Esophagus muscularis mucosa (tissue), 4 donors: Measurements from ENCODE around the gene MOB2. TPM values are rescaled to one million over a fixed set of nuclear protein-coding genes. Genes with fewer than 3 reads are reported as not detected.
"Not testable (repeated sequence)": the region's sequence is repeated elsewhere in the genome, so short reads cannot be mapped to it uniquely, and the experiment has no call there.

Experiments
- DNase-seq: peaks from one replicate; pipeline ENCODE4 v3.0.0-alpha.2; 2017; ENCODE audit errors: extremely low spot score
- H3K27ac ChIP-seq, 4 donors: fragments of 200-600 bp; sonication (generic); replicated peaks in 1 of 4; 1 replicate in 3 of 4; 2 replicates in 1 of 4; pipeline ENCODE4 v1.5.1; 2016 to 2019; ENCODE audit warnings: mild to moderate bottlenecking in 1 of 4
- H3K27me3 ChIP-seq, 4 donors: fragments of 200-600 bp; sonication (generic); one replicate each; pipeline versions ENCODE4 v1.5.1 to v1.6.0; 2016 to 2019
- H3K36me3 ChIP-seq, 4 donors: fragments of 200-600 bp; sonication (generic); one replicate each; pipeline ENCODE4 v1.5.1; 2016 to 2019
- H3K4me1 ChIP-seq, 4 donors: fragments of 200-600 bp; sonication (generic); one replicate each; pipeline ENCODE4 v1.5.1; 2016 to 2019
- H3K4me3 ChIP-seq, 4 donors: fragments of 200-600 bp; sonication (generic); 1 replicate in 2 of 4; 2 replicates in 2 of 4; pipeline ENCODE4 v1.5.1; 2016 to 2019; ENCODE audit warnings: mild to moderate bottlenecking in 4 of 4, moderate library complexity in 1 of 4
- H3K9me3 ChIP-seq, 4 donors: fragments of 200-600 bp; sonication (generic); 1 replicate in 3 of 4; 2 replicates in 1 of 4; pipeline ENCODE4 v1.5.1; 2016 to 2019
- EP300 ChIP-seq: sonication (generic); formaldehyde crosslinking; IDR thresholded peaks from one replicate; pipeline ENCODE4 v1.6.1; 2017; ENCODE audit warnings: antibody characterized with exemption
- POLR2A ChIP-seq: fragments of 450-650 bp; IDR thresholded peaks from one replicate; pipeline ENCODE4 v1.6.1; 2017; ENCODE audit warnings: antibody characterized with exemption, moderate library complexity, mild to moderate bottlenecking, low read depth
- POLR2AphosphoS5 ChIP-seq, 2 donors: sonication (generic); formaldehyde crosslinking; IDR thresholded peaks; one replicate each; pipeline ENCODE4 v1.6.1; 2017; ENCODE audit warnings: antibody characterized with exemption in 2 of 2
- WGBS: methylation state at CpG from one replicate; pipeline ENCODE4 v1.1.5; 2018; 5-methylcytosine and 5-hydroxymethylcytosine counted together
- intact Hi-C: fragments of 100-400 bp; cut with DNase I; formaldehyde crosslinking; loops from one replicate; pipeline ENCODE4 v1.15.1; 2023
- total RNA-seq, 4 donors: library from RNA; depleted of rRNA; stranded (reverse); fragments of >200 nt; gene quantifications; one replicate each; pipeline versions ENCODE4 v1.1.0 to v1.2.1, GENCODE V29; 2016
- TF ChIP-seq, protein P1 (sequence below), 3 experiments: fragments of 200-600 bp in 2 of 3; fragments of 450-650 bp in 1 of 3; sonication (generic) in 2 of 3; IDR thresholded peaks; one replicate each; pipeline ENCODE4 v1.5.1; 2017 to 2019; ENCODE audit warnings: antibody characterized with exemption in 3 of 3, mild to moderate bottlenecking in 2 of 3, moderate library complexity in 1 of 3

MOB2 gene
- total RNA-seq, 4 donors from 2014 or later = 66.6 to 115 (median 89.5) TPM

DNA sequence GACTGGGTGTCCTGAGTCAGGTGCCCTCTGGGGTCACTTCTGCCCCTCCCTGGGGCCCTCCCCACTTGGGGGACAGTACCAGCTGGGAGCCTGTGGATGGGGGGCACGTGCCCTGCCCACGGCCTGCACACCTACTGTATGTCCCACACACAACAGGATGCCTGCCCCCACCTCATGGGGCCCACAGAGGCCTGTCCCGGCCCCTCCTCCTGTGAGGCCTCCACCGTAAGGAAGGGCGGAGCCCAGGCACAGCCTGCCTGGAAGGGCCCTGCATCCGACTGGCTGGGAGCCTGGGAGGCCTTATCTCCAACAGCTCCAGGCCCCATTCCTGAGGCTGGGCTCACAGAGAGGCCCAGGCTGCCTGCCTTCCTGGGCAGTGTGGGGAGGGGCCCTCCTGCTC, 49.1 kb downstream of the MOB2 start:
- Histone ChIP-seq H3K9me3 (no peaks in the 10 kb centered on the region), H3K27me3 (peaks cover 0 to 87% (median 26%) of the 10 kb centered on the region in 4 donors), H3K27ac (no peak overlapping the region), H3K4me1 (peaks cover 7 to 22% (median 14%) of the 10 kb centered on the region in 4 donors), H3K4me3 (no peak overlapping the region), H3K36me3 (no peaks in the 10 kb centered on the region)
- no peak for DNase-seq
- WGBS = no CpG with 5 or more reads among the region's 6 CpGs
- TF ChIP-seq POLR2AphosphoS5 (IDR thresholded peaks at IDR 0.05) (no peak), POLR2A (no peak), EP300 (no peak)
- TF ChIP-seq, protein P1, sequence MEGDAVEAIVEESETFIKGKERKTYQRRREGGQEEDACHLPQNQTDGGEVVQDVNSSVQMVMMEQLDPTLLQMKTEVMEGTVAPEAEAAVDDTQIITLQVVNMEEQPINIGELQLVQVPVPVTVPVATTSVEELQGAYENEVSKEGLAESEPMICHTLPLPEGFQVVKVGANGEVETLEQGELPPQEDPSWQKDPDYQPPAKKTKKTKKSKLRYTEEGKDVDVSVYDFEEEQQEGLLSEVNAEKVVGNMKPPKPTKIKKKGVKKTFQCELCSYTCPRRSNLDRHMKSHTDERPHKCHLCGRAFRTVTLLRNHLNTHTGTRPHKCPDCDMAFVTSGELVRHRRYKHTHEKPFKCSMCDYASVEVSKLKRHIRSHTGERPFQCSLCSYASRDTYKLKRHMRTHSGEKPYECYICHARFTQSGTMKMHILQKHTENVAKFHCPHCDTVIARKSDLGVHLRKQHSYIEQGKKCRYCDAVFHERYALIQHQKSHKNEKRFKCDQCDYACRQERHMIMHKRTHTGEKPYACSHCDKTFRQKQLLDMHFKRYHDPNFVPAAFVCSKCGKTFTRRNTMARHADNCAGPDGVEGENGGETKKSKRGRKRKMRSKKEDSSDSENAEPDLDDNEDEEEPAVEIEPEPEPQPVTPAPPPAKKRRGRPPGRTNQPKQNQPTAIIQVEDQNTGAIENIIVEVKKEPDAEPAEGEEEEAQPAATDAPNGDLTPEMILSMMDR (IDR thresholded peaks at IDR 0.05) = no peak
- intact Hi-C loops = no loop called here

DNA sequence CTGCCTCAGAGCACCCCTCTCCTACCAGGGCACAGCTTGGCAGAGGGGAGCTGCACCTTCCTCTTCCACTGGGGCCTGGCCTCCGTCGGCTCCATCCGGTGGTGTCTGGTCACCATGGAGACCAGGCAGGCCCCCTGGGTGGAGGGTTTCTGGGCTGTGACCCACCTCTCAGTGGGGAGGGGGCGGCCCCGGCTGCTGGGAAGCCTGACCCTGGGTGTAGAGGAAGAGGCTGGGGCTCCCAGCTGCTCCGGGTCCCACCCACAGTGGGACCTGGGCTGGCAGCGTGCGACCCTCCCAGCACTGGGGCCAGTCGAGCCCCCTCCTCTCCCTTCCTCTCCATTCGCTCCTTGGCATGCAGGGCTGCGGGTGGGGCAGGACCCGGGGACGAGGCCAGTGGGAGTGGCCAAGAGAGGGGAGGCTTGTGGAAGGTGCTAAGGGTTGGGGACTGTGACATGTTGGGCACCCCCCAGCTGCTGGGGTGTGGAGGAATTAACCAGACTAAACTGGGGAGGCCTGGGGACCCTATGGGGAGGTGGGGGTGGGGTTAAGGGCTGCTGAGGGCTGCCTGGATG, 50.0 kb downstream of the MOB2 start:
- TF ChIP-seq POLR2AphosphoS5 (IDR thresholded peaks at IDR 0.05) = no peak
- TF ChIP-seq EP300 = no peak
- TF ChIP-seq, protein P1 (IDR thresholded peaks at IDR 0.05) = no peak
- TF ChIP-seq POLR2A = no peak
- peaks cover 7 to 22% (median 14%) of the 10 kb centered on the region in 4 donors for H3K4me1 ChIP-seq
- peaks cover 0 to 80% (median 26%) of the 10 kb centered on the region in 4 donors for H3K27me3 ChIP-seq
- WGBS = 9% methylated on average over 4 of the region's 13 CpGs
- intact Hi-C loops = no loop called here
- no peak overlapping the region for H3K4me3 ChIP-seq
- DNase-seq = no peak
- H3K9me3 ChIP-seq = no peaks in the 10 kb centered on the region
- no peaks in the 10 kb centered on the region for H3K36me3 ChIP-seq
- no peak overlapping the region for H3K27ac ChIP-seq

DNA sequence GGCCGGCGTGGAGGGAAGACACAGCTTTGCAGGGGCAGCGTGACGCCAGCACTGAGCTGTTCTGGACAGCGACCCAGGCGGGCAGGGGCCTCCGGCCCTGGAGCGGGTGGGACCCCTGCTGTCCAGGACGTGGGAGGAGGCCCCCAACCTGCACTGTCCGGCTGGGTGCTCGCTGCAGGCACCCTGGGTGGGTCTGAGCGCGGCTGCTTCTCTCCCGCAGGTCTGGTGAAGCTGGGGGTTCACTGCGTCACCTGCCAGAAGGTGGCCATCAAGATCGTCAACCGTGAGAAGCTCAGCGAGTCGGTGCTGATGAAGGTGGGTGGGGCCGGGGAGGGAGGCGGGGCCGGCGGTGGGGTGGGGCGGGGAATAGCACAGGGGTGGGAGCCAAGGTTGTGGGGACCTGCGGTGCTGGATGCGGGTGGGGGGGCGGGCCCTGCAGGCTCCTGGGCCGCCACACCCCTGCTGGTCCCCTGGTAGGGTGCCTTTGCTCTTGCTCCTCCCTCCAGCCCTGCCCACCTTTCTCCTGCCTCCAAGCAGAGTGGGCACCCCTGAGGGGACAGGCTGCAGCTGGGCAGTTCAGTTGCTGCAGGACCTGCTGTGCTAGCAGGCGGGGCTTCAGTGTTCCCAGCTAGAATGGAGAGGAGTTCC, 50.6 kb downstream of the MOB2 start:
- no peaks in the 10 kb centered on the region for H3K36me3 ChIP-seq
- intact Hi-C loops = no loop called here
- peaks cover 7 to 22% (median 14%) of the 10 kb centered on the region in 4 donors for H3K4me1 ChIP-seq
- TF ChIP-seq POLR2AphosphoS5 (IDR thresholded peaks at IDR 0.05) (no peak), EP300 (no peak), POLR2A (no peak)
- TF ChIP-seq, protein P1 (IDR thresholded peaks at IDR 0.05) = no peak
- DNase-seq = no peak
- 9% methylated on average over 11 of the region's 29 CpGs for WGBS
- H3K4me3 ChIP-seq = no peak overlapping the region
- H3K27me3 ChIP-seq = peaks cover 0 to 79% (median 26%) of the 10 kb centered on the region in 4 donors
- no peaks in the 10 kb centered on the region for H3K9me3 ChIP-seq
- H3K27ac ChIP-seq = no peak overlapping the region

DNA sequence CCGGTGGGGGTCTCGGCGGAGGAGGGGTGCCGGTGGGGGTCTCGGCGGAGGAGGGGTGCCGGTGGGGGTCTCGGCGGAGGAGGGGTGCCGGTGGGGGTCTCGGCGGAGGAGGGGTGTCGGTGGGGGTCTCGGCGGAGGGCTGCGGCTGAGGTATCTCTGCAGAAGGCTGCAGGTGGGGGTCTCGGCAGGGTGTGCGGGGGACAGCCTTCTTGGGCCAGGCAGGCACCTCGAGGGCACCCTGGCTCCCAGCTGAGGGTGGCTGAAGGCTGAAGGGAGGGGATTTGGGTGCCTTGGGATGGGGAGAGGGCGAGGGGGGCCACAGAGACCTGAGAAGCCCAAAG, 51.1 kb downstream of the MOB2 start:
- H3K27ac ChIP-seq, H3K4me3 ChIP-seq, intact Hi-C loops, H3K9me3 ChIP-seq, DNase-seq, H3K36me3 ChIP-seq: not testable (repeated sequence)
- peaks cover 7 to 22% (median 14%) of the 10 kb centered on the region in 4 donors for H3K4me1 ChIP-seq
- H3K27me3 ChIP-seq = peaks cover 0 to 74% (median 26%) of the 10 kb centered on the region in 4 donors
- 82% methylated on average over 3 of the region's 20 CpGs for WGBS

DNA sequence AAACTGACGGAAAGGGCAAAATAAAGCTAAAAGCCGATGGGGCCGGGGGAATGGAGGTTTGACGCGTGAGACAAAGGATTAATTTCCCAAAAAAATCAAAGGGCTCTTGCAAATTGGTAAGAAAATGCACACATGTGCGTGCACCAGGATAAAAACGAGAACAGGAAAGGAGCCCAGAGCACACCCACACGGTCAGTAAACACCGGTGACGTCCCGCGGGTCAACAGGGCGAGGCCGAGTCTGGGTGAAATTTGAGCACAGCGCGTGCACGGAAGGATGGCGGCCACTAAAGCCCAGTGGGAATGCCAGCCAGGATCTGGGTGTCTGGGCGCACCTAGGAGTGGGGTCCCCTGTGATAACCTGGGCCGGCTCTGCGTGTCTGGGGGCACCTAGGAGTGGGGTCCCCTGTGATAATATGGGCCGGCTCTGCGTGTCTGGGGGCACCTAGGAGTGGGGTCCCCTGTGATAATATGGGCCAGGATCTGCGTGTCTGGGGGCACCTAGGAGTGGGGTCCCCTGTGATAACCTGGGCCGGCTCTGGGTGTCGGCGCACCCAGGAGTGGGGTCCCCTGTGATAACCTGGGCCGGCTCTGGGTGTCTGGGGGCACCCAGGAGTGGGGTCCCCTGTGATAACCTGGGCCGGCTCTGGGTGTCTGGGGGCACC, 52.5 kb downstream of the MOB2 start:
- intact Hi-C loops = no loop called here
- H3K27me3 ChIP-seq = peaks cover 0 to 60% (median 20%) of the 10 kb centered on the region in 4 donors
- no peaks in the 10 kb centered on the region for H3K9me3 ChIP-seq
- 78% methylated on average over 29 of the region's 29 CpGs for WGBS
- TF ChIP-seq POLR2AphosphoS5 (IDR thresholded peaks at IDR 0.05) = no peak
- TF ChIP-seq, protein P1 (IDR thresholded peaks at IDR 0.05) = no peak
- TF ChIP-seq POLR2A = no peak
- no peak for TF ChIP-seq EP300
- no peak overlapping the region for H3K4me3 ChIP-seq
- no peak for DNase-seq
- H3K36me3 ChIP-seq = no peaks in the 10 kb centered on the region
- H3K4me1 ChIP-seq = peaks cover 7 to 22% (median 14%) of the 10 kb centered on the region in 4 donors
- H3K27ac ChIP-seq = no peak overlapping the region
